Measurements from ENCODE around the gene ARHGEF39.
A peak's percentile ranks its signal among the peaks of the same experiment; 100 is the strongest.

Gene ARHGEF39

GRCh38 chr9:35664531-35665470 is at the start of gene ARHGEF39:
Gene ARHGEF39, minus strand, starts transcription at chr9:35665195. Its CDS starts 26 bp downstream, at chr9:35665169.
- peak; percentile 75 for DNase-seq

- DNase-seq = no peak
Measured at GRCh38 chr9:35714123-35714522, 49.1 kb upstream of the ARHGEF39 start.

GRCh38 chr9:35713578-35713977 is 48.6 kb upstream of the ARHGEF39 start:
- no peak for DNase-seq

- no peak for DNase-seq
Measured at GRCh38 chr9:35712762-35713400, 47.9 kb upstream of the ARHGEF39 start.

- no peak for DNase-seq
Measured at GRCh38 chr9:35711501-35712428, 46.8 kb upstream of the ARHGEF39 start.

- DNase-seq = no peak
Measured at GRCh38 chr9:35710818-35711500, 46.0 kb upstream of the ARHGEF39 start.

- DNase-seq = no peak
Measured at GRCh38 chr9:35708146-35708545, 43.2 kb upstream of the ARHGEF39 start.

- DNase-seq = no peak
Measured at GRCh38 chr9:35706951-35707350, 42.0 kb upstream of the ARHGEF39 start.

- DNase-seq = no peak
Measured at GRCh38 chr9:35705836-35706430, 40.9 kb upstream of the ARHGEF39 start.

- DNase-seq = no peak
Measured at GRCh38 chr9:35705372-35705771, 40.4 kb upstream of the ARHGEF39 start.

GRCh38 chr9:35703906-35704672 is 39.1 kb upstream of the ARHGEF39 start:
- DNase-seq = no peak

- no peak for DNase-seq
Measured at GRCh38 chr9:35702696-35703095, 37.7 kb upstream of the ARHGEF39 start.

- DNase-seq = no peak
Measured at GRCh38 chr9:35700942-35701341, 35.9 kb upstream of the ARHGEF39 start.

- DNase-seq = no peak
Measured at GRCh38 chr9:35700031-35700430, 35.0 kb upstream of the ARHGEF39 start.

GRCh38 chr9:35698231-35698630 is 33.2 kb upstream of the ARHGEF39 start:
- DNase-seq = no peak

GRCh38 chr9:35697486-35697885 is 32.5 kb upstream of the ARHGEF39 start:
- no peak for DNase-seq

GRCh38 chr9:35696520-35697215 is 31.7 kb upstream of the ARHGEF39 start:
- DNase-seq = no peak

GRCh38 chr9:35695943-35696401 is 31.0 kb upstream of the ARHGEF39 start:
- DNase-seq = no peak

- DNase-seq = no peak
Measured at GRCh38 chr9:35691757-35692301, 26.8 kb upstream of the ARHGEF39 start.

- no peak for DNase-seq
Measured at GRCh38 chr9:35691334-35691650, 26.3 kb upstream of the ARHGEF39 start.
